HepG2 (cell line): ENCODE results near the gene RNPEPL1. TPM values are rescaled to one million over a fixed set of nuclear protein-coding genes. Genes with fewer than 3 reads are reported as not detected.

Experiments used
- AGO2 ChIP-seq: fragments of 200-400 bp; formaldehyde crosslinking; optimal IDR thresholded peaks from 2 replicates; pipeline ENCODE3; 2017; ENCODE audit warnings: mild to moderate bottlenecking, low read depth, low read length, moderate library complexity
- ATF7-NPFF ChIP-seq: sonication (generic); formaldehyde crosslinking; IDR thresholded peaks from 2 replicates; pipeline ENCODE4 v1.8.1; 2023; ENCODE audit warnings: mild to moderate bottlenecking, low read depth, missing genetic modification reagents, moderate library complexity
- CENPT ChIP-seq: sonication (generic); formaldehyde crosslinking; IDR thresholded peaks from 2 replicates; pipeline ENCODE4 v1.8.0; 2022; ENCODE audit warnings: low read depth, mild to moderate bottlenecking, moderate library complexity, missing genetic modification reagents
- GZF1 ChIP-seq: sonication (generic); formaldehyde crosslinking; IDR thresholded peaks from 2 replicates; pipeline ENCODE4 v1.5.1; 2020; ENCODE audit warnings: mild to moderate bottlenecking, missing genetic modification reagents
- HNRNPK ChIP-seq: fragments of 200-400 bp; formaldehyde crosslinking; IDR thresholded peaks from 2 replicates; pipeline ENCODE4 v1.6.1; 2018; ENCODE audit warnings: low read length, low read depth, moderate library complexity, mild to moderate bottlenecking; ENCODE audit not compliant: poor library complexity, severe bottlenecking
- HOXD1 ChIP-seq: sonication (generic); formaldehyde crosslinking; IDR thresholded peaks from 2 replicates; pipeline ENCODE4 v1.5.0; 2020; ENCODE audit warnings: missing genetic modification reagents
- IKZF4 ChIP-seq: sonication (generic); formaldehyde crosslinking; IDR thresholded peaks from 2 replicates; pipeline ENCODE4 v1.5.1; 2020; ENCODE audit warnings: borderline replicate concordance, mild to moderate bottlenecking, low read depth, missing genetic modification reagents; ENCODE audit errors: not compliant biosample characterization
- JARID2 ChIP-seq: sonication (generic); formaldehyde crosslinking; IDR thresholded peaks from 2 replicates; pipeline ENCODE4 v1.8.1; 2023; ENCODE audit warnings: missing genetic modification reagents, inconsistent platforms; ENCODE audit not compliant: insufficient replicate concordance
- KDM4B ChIP-seq: sonication (generic); formaldehyde crosslinking; IDR thresholded peaks from 2 replicates; pipeline ENCODE4 v1.4.0; 2020; ENCODE audit warnings: missing genetic modification reagents
- MAZ ChIP-seq, 2 experiments: sonication (generic) in 1 of 2; formaldehyde crosslinking in 1 of 2; IDR thresholded peaks; 2 replicates each; pipeline versions ENCODE4 v1.5.0 to v1.6.1; 2012 to 2020; ENCODE audit warnings: low read depth in 2 of 2, mild to moderate bottlenecking in 2 of 2, borderline replicate concordance in 1 of 2, improper control_type of control experiment in 1 of 2, low read length in 1 of 2, missing genetic modification reagents in 1 of 2, moderate library complexity in 1 of 2
- MIER3 ChIP-seq: IDR thresholded peaks from 2 replicates; pipeline ENCODE4 v1.6.1; 2016; ENCODE audit warnings: missing compliant biosample characterization, borderline replicate concordance
- NFKB2 ChIP-seq: sonication (generic); formaldehyde crosslinking; IDR thresholded peaks from 2 replicates; pipeline ENCODE4 v1.4.0; 2020; ENCODE audit warnings: missing genetic modification reagents, borderline replicate concordance
- NR3C1 ChIP-seq: sonication (generic); formaldehyde crosslinking; IDR thresholded peaks from 2 replicates; pipeline ENCODE4 v1.4.0; 2020; ENCODE audit warnings: missing genetic modification reagents
- PPARG ChIP-seq: conservative IDR thresholded peaks from 2 replicates; pipeline ENCODE4 v1.6.1; 2016; ENCODE audit warnings: missing biosample characterization, missing genetic modification reagents
- SMAD3 ChIP-seq: sonication (generic); formaldehyde crosslinking; IDR thresholded peaks from 2 replicates; pipeline ENCODE4 v1.4.0; 2020; ENCODE audit warnings: missing genetic modification reagents
- SNRNP70 ChIP-seq: fragments of 200-400 bp; formaldehyde crosslinking; IDR thresholded peaks from 2 replicates; pipeline ENCODE4 v1.6.1; 2017; ENCODE audit warnings: mild to moderate bottlenecking, low read depth, low read length, moderate library complexity
- SOX6 ChIP-seq, 2 experiments: fragments of 450-650 bp in 1 of 2; sonication (generic) in 1 of 2; formaldehyde crosslinking in 1 of 2; IDR thresholded peaks; 2 replicates each; pipeline versions ENCODE4 v1.4.0 to v1.6.1; 2017 to 2020; ENCODE audit warnings: antibody characterized with exemption in 1 of 2, mild to moderate bottlenecking in 1 of 2, missing genetic modification reagents in 1 of 2
- TBP ChIP-seq: sonication (generic); formaldehyde crosslinking; IDR thresholded peaks from 2 replicates; pipeline ENCODE4 v1.5.0; 2020; ENCODE audit warnings: missing genetic modification reagents
- YEATS2 ChIP-seq: sonication (generic); formaldehyde crosslinking; IDR thresholded peaks from 2 replicates; pipeline ENCODE4 v1.4.0; 2020; ENCODE audit warnings: missing genetic modification reagents, borderline replicate concordance
- ZFP90 ChIP-seq: sonication (generic); formaldehyde crosslinking; IDR thresholded peaks from 2 replicates; pipeline ENCODE4 v1.8.0; 2022; ENCODE audit warnings: missing genetic modification reagents, mild to moderate bottlenecking, inconsistent platforms, borderline replicate concordance
- ZNF207 ChIP-seq: fragments of 450-650 bp; IDR thresholded peaks from 2 replicates; pipeline ENCODE4 v1.6.1; 2016; ENCODE audit warnings: antibody characterized with exemption, borderline replicate concordance
- ZNF232 ChIP-seq: sonication (generic); formaldehyde crosslinking; IDR thresholded peaks from 2 replicates; pipeline ENCODE4 v1.4.0; 2020; ENCODE audit warnings: missing genetic modification reagents, borderline replicate concordance
- ZNF292 ChIP-seq: sonication (generic); formaldehyde crosslinking; IDR thresholded peaks from 2 replicates; pipeline ENCODE4 v1.8.1; 2022; ENCODE audit warnings: mild to moderate bottlenecking, low read depth, missing genetic modification reagents, borderline replicate concordance
- ZNF432 ChIP-seq: sonication (generic); formaldehyde crosslinking; IDR thresholded peaks from 2 replicates; pipeline ENCODE4 v1.5.0; 2020; ENCODE audit warnings: missing genetic modification reagents, mild to moderate bottlenecking, borderline replicate concordance
- ZNF557 ChIP-seq: sonication (generic); formaldehyde crosslinking; IDR thresholded peaks from 2 replicates; pipeline ENCODE4 v1.4.0; 2020; ENCODE audit warnings: missing genetic modification reagents
- ZNF616 ChIP-seq: sonication (generic); formaldehyde crosslinking; IDR thresholded peaks from 2 replicates; pipeline ENCODE4 v1.5.0; 2020; ENCODE audit warnings: low read depth, mild to moderate bottlenecking, missing genetic modification reagents
- ZNF644 ChIP-seq: IDR thresholded peaks from 2 replicates; pipeline ENCODE4 v1.6.1; 2016; ENCODE audit warnings: low read depth
- ZNF670 ChIP-seq: sonication (generic); formaldehyde crosslinking; IDR thresholded peaks from 2 replicates; pipeline ENCODE4 v1.8.0; 2022; ENCODE audit warnings: mild to moderate bottlenecking, missing genetic modification reagents, borderline replicate concordance
- ZNF747 ChIP-seq: sonication (generic); formaldehyde crosslinking; IDR thresholded peaks from 2 replicates; pipeline ENCODE4 v1.8.1; 2023; ENCODE audit warnings: missing genetic modification reagents, mild to moderate bottlenecking, borderline replicate concordance
- polyA plus RNA-seq, 8 experiments: library from polyadenylated mRNA; depleted of rRNA in 3 of 8; stranded (reverse) in 7 of 8; unstranded in 1 of 8; fragments of >200 nt; fragmentation: Illumina TruSeq in 4 of 8; extraction: Trizol in 4 of 8; gene quantifications; 2 replicates each; pipeline versions ENCODE4 v1.2.1 to v1.2.3, GENCODE V29; 2011 to 2016; ENCODE audit warnings: low read depth in 4 of 8, missing spikeins in 1 of 8, mixed read lengths in 1 of 8; ENCODE audit not compliant: insufficient read depth in 1 of 8
- total RNA-seq, 5 experiments: library from RNA; depleted of rRNA; stranded (reverse); fragments of >200 nt; fragmentation: Illumina TruSeq; extraction: Trizol; gene quantifications; 2 replicates each; pipeline ENCODE4 v1.2.3, GENCODE V29; 2016; ENCODE audit warnings: low read depth in 1 of 5
- TF ChIP-seq, protein P1 (sequence below): sonication (generic); formaldehyde crosslinking; IDR thresholded peaks from 2 replicates; pipeline ENCODE4 v1.4.0; 2020; ENCODE audit warnings: missing genetic modification reagents

The RNPEPL1 gene
- total and polyA plus RNA-seq, 2 of the 13 experiments (the other 11 are each of a cell fraction or from before 2014, with no cell fraction given) = 13.0 to 18.0 TPM

DNA sequence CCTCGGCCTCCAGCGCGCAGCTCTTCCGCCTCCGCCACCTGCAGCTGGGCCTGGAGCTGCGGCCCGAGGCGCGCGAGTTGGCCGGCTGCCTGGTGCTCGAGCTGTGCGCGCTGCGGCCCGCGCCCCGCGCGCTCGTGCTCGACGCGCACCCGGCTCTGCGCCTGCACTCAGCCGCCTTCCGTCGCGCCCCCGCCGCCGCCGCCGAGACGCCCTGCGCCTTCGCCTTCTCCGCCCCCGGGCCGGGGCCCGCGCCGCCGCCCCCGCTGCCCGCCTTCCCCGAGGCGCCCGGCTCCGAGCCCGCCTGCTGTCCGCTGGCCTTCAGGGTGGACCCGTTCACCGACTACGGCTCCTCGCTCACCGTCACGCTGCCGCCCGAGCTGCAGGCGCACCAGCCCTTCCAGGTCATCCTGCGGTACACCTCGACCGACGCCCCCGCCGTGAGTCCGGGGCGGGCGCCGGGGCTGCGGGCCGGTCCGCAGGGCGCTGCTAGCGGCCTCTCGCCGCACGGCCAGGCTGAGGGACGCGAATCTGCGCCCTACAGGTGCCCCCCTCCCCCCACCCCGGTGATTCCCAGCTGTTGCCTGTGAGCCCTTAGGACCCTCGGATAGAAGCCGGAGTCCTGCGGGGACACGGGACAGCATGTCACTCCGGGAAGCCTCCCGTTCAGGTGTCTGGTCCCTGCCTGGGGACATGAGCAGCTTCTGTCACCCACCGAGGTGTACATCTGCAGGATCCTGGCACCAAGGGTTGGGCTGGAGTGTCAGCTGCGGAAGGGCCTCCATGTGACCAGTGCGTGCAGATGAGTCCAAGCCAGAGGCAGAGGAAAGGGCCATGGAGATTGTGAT is 616 bp downstream of the RNPEPL1 start (continued):
- TF ChIP-seq HNRNPK (peak; percentile 47), NR3C1 (no peak), KDM4B (CRISPR knock-in tag) (no peak), GZF1 (CRISPR knock-in tag) (no peak), TBP (no peak), MAZ (IDR thresholded peaks at IDR 0.05; ENCODE audit: borderline replicate concordance, low read depth, low read length) (no peak), MAZ (CRISPR knock-in tag; IDR thresholded peaks at IDR 0.05; ENCODE audit: low read depth) (no peak; the same call in 1 of the 2 replicates), ZNF432 (no peak), YEATS2 (CRISPR knock-in tag) (no peak), SOX6 (IDR thresholded peaks at IDR 0.05) (no peak), SOX6 (CRISPR knock-in tag; IDR thresholded peaks at IDR 0.05) (no peak), ZNF616 (CRISPR knock-in tag) (0 out of 2 replicates have a peak, but pooled peaks have one; percentile 30), ZNF232 (no peak), ZNF670 (CRISPR knock-in tag) (peak; percentile 49; the same call in 1 of the 2 replicates), ATF7-NPFF (no peak; the same call in 1 of the 2 replicates), ZNF747 (no peak), CENPT (no peak), HOXD1 (CRISPR knock-in tag) (0 out of 2 replicates have a peak, but pooled peaks have one; percentile 21), IKZF4 (CRISPR knock-in tag) (no peak), ZNF557 (CRISPR knock-in tag) (0 out of 2 replicates have a peak, but pooled peaks have one; percentile 51), ZFP90 (0 out of 2 replicates have a peak, but pooled peaks have one; percentile 44), ZNF207 (no peak), AGO2 (peak; percentile 77), SNRNP70 (no peak), JARID2 (no peak), ZNF644 (CRISPR knock-in tag) (no peak), SMAD3 (CRISPR knock-in tag) (no peak), NFKB2 (CRISPR knock-in tag) (peak; percentile 63; the same call in 1 of the 2 replicates), PPARG (no peak), ZNF292 (CRISPR knock-in tag) (no peak), MIER3 (no peak)
- TF ChIP-seq, protein P1, sequence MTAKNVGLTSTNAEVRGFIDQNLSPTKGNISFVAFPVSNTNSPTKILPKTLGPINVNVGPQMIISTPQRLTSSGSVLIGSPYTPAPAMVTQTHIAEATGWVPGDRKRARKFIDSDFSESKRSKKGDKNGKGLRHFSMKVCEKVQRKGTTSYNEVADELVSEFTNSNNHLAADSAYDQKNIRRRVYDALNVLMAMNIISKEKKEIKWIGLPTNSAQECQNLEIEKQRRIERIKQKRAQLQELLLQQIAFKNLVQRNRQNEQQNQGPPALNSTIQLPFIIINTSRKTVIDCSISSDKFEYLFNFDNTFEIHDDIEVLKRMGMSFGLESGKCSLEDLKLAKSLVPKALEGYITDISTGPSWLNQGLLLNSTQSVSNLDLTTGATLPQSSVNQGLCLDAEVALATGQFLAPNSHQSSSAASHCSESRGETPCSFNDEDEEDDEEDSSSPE (CRISPR knock-in tag) = no peak
